ENCODE measurements around the gene RGS21.
A peak's percentile ranks its signal among the peaks of the same experiment; 100 is the strongest.
"Not testable (repeated sequence)": the region's sequence is repeated elsewhere in the genome, so short reads cannot be mapped to it uniquely, and the experiment has no call there.

RGS21 gene, protein sequence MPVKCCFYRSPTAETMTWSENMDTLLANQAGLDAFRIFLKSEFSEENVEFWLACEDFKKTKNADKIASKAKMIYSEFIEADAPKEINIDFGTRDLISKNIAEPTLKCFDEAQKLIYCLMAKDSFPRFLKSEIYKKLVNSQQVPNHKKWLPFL

DNA sequence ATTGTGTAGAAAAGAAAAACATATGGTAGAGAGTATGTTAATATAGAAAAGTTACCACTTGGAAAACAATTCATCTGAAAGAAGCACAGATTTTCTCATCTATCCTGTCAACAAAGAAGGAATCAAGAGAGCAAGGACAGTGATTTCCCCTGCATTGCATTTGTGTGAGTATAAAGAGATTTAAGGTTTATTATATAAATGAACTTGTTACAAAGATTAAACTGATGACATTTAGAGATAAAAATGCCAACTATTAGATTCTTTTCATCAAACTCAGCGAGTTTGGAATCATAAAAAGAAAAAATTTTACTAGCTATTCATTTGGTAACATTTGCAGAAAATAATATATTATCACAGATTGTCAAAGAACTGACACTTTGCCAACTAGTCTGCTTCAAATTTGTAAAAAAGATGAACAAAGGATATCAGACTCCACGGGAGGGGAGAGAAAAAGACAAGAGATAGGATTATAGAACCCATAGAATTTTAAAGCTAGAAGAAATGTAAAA is at the start of gene RGS21:
TSS of gene RGS21 (plus strand) at position 51 of the 509 bp plus-strand sequence. CDS start 26,045 bp downstream, outside the sequence.
- no peak for DNase-seq (ENCODE audit: low spot score)

DNA sequence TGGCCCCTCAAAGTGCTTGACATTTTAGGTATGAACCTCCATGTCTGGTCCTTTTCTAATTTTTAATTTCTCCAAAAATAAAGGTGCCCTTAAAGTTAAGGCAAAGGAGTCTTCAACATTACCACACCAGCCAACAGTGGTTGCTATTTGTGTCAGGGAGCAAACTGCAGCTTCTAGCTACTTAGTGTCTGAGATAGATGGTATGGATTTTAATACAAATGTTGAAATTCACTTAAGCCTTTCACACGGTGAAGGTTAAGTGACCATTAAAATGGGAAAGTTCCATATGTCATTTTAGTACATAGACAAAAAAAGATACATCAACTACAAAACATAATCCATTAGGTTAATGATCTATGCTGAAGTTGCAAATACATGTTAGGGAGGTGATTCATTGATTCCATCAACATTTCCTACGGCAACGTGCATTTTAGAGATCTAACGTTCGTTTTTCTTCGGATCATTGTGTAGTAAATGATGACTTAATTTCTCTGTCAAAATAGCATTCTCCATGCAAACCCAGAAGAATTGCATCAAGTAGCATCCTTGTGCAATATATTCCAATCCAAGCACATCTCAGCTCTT is 48.2 kb upstream of the RGS21 start:
- no peak for DNase-seq (ENCODE audit: low spot score)

DNA sequence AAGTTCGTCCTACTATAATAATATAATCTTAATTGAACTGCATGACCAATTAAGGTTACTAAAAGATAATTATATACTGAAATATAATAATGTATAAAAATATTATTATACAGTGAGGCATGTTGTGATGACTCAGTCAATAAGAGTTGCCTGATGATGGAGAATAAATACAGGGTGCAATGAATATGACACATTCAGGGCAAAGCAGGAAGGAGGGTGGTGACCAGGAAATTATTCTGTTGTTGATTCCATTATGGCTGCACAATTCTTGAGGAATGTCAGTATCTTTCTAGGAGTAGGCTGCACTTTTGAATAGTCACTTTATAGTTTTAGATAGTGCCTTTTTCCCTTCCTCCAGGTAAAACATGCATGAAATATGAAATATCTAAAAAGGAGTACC is 46.4 kb upstream of the RGS21 start:
- no peak for DNase-seq (ENCODE audit: low spot score)

DNA sequence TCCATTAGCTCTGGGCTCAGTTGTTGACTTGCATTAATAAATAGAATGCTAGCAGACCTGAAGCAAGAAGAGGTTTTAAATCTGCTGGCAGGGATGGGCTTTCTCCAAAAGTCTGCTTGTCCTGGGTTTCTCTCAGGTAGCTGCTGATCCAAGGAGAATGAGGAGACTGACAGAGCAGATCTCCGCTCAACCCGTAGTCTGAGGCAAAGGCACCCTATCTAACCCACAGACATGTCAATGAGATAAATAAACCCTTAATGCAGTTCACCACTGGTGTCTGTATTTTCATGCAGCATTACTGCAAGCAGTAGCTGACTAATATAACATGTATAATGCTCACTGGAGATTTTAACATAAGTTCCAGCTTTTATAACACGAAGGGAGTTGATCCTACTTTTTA is 44.1 kb upstream of the RGS21 start:
- no peak for DNase-seq (ENCODE audit: low spot score)

DNA sequence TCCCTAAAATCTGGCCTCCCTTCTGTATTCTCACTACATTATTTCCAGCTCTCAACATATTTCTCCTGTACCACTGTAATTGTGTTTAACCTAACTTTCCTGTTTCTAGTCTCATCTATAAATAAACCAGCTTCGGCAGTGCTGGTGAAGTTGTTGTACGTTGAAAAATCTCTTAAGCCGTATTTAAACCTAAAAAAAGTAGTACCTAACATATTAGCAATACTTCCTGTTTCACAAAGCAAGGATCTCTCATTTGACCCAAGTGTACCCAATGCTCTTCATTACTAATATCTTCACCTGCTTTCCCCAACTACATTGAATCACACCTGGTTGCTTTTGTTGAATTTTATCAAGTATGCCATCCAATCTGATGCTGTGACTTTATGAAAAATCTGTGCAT is 42.2 kb upstream of the RGS21 start:
- DNase-seq (ENCODE audit: low spot score), result no peak

DNA sequence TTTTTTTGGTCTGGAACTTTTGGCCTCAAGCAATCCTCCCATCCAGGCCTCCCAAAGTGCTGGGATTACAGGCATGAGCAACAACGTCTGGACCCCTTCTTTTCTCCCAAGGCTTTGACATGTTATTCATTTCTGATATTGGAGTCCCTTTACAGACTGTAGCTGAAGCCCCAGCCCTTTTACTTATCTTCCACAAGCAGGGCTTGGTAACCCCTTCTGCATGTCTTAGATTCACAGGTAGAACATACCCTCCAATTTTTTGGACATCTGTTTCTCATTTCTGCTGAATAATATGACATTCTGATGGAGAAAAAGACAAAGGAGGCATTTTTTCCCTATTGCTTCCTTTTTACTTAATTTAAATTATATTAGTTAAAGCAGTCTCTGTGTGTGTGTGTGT is 39.2 kb upstream of the RGS21 start:
- no peak for DNase-seq (ENCODE audit: low spot score)

DNA sequence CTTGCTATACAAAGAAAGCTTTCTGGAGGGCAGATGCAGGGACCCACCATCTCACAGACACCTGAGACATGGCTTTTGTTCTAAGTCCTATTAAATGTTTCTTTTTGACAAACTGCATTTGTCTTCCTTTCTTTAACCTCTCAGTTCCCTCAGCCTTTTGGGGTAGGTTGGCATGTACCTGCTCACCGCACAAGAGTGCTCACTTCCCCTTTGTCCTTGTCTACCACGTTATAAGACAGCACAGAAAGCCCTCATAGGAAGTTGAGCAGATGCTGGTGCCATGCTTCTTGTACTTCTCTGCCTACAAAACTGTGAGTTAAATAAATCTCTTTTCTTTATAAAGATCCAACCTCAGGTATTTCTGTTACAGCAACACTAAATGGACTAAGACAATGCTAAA is 31.9 kb upstream of the RGS21 start:
- DNase-seq (ENCODE audit: low spot score), result no peak

DNA sequence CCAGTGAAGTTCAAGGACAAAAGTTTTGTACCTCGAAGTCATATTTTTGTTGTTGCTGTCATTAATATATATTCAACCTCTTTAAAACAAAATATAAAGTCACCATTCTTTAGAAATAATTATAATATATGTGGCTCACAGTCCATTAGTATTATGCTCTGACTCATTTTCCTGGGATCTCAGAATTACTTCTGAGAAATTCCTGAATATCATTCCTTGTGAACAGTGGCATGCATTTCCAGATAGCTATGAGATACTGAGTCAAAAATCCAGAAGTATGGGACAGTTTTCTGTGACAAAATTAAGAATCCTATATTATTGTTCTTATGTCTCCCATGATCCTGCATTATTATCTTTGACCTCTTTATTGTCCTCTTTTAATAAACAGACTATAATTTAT is 13.8 kb upstream of the RGS21 start:
- DNase-seq (ENCODE audit: low spot score), result no peak

DNA sequence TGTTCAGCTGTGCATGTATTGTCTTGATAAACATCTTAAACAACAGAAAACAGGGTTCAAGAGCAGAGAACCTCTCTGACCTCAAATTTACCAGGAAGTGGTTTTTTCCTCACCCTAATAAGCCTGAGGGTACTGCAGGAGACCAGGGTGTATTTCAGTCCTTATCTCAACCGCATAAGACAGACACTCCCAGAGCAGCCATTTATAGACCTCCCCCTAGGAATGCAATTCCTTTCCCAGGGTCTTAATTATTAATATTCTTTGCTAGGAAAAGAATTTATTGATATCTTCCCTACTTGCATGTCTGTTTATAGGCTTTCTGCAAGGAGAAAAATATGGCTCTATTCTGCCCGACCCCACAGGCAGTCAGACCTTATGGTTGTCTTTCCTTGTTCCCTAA is 8.5 kb upstream of the RGS21 start:
- not testable (repeated sequence) for DNase-seq (ENCODE audit: low spot score)

DNA sequence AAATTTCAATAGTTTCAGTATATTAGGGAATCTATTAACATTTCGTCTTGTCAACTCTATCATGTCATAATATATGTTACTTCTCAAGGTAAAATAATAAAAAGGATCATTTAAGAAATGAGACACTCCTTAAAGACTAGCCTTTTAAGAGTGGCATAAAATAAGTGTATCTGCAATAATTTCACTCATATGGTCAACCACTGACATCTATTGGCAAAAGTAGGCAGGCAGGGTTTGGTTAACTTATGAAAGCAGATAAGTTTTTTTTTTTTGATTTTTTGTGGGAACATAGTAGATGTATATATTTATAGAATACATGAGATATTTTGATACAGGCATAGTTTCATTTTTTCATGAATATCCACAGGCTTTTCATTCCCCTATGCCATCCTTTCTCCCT is 5.5 kb upstream of the RGS21 start:
- DNase-seq (ENCODE audit: low spot score), result peak; percentile 8

DNA sequence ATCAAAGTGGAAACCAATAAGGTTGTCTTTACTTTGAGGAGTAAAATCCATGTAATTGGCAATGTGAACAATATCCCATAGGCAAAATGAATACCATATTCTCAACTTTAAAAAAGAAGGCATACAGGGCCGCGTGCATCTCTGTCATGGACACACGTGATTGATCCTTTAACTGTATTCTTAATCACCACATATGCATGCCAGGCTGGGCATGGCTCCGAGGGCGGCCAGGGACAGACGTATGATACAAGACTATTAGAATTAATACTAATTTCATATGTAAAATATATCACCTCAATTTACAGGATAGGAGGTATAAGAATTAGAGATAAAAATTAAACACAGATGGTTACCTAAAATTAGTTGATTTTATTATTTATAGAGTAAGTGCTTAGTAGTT is 11.2 kb downstream of the RGS21 start:
- DNase-seq (ENCODE audit: low spot score), result no peak

DNA sequence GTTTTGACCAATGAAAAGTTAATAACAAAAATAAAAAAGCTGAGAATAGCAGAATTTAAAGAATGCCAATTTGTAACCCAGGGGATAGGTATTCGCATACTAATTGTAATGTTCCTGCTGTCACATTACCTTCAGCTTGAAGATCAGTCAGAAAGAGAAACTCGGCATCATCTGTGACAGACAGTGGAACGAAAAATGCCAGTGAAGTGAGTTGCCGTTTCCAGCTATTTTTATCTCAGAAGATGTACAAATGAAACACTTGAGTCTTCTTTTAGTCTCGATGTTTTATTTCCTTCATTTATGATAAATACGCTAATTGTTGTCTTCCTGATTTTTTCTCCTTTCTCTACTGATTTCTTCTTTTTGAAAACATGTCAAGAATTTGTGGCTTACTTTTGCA is 26.1 kb downstream of the RGS21 start:
- DNase-seq (ENCODE audit: low spot score), result no peak

DNA sequence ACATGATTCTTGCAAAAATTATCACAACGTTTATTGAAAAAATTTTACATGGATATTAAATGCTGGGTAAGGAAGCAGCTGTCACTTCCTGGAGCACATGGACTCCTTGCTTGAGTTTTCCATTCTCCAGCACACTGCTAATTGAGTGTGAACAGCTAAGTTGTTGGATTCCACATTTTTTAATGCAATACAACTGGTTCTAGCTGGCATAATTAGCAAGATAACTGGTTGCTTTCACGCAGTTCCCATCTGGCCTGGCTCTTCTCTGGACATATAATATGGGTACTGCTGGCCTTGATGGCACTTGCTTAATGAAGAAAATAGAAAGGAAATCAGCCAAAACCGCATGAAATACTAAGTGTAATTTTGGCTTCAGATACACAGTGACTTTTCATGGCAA is 26.6 kb downstream of the RGS21 start:
- DNase-seq (ENCODE audit: low spot score), result no peak

DNA sequence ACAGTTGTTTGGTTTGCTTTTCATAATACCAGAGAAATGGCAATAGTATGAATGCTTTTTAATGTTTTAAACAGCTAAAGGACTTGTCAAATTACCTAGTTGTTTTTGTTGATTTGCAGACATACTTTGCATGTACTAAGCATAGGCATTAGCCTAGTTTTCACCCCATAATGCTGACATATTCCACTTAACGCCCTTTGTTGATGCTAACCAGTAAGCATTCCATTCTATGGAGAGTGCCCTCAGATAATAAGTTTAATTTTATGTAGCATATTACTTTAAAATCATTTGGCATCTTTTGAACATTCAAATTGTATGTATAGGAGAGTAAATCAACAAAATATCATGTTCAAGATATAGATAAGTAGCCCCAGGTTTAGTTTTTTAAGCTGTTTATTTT is 32.5 kb downstream of the RGS21 start:
- DNase-seq (ENCODE audit: low spot score), result no peak

DNA sequence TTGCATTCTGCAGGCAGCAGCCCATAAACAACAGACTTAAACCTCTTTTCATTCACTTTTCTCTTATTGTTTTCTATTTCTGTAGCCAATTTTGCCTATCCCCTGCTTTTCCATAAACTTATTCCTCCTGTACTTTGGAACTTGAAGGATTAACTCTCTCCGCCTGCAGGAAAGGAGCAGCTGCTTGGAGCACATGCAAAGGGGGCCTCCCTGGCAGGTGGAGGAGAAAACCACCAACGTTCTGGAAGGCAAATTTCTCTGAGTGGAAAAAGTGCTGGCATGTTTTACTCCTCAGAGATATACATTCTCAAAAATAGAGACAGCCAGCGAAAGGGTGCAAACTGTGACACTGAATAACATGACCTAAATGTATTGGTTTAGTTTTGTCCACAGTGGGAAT is 33.6 kb downstream of the RGS21 start:
- DNase-seq (ENCODE audit: low spot score), result no peak

DNA sequence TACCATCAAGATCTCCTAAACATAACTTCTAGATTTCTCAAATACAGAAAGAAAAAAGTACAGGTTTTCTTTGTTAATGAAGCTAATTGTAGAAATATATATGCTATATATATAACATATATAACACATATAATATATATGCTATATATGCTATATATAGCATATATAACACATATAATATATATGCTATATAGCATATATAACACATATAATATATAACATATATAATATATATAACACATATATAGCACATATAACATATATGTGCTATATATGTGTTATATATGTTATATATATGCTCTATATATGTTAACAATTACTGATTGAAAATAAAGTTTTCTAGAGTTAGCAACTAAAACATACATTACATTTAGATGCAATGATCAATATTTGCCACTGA is 34.8 kb downstream of the RGS21 start:
- no peak for DNase-seq (ENCODE audit: low spot score)

DNA sequence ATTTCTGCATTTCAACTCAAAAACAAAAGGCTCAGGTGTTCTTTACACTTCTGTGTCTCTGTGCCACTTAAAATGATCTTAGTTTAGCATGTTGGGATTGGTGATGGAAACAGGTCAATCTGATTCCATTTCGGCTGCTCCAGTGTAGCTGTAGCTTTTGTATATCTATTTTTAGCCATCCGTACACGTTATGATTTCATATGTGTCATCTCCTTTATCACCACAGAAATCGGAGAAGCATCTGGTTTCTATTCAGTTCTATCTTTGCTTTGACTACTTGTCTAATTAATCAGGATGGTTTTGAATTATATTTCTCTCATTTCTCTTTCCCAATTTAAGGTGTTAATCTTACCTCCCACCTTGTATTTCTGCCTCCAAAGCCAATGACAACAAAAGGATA is 41.1 kb downstream of the RGS21 start:
- no peak for DNase-seq (ENCODE audit: low spot score)

DNA sequence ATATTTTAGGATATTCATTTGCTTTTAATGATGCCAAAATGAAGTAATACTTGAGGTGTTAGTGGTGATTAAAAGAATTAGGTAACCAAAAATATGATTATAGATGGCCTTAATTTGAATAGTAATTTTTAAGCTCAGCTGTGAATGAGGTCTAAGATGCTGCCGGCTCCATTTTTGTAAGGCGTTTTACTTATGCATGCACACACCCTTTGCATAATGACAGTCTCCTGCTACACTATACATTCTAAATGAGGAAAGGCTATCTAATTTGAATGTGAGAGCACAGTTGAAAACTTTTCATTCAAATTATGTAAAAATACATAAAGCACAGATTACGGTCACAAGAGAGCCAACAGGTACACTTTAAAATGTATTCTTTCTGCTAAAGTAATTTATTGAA is 41.6 kb downstream of the RGS21 start:
- no peak for DNase-seq (ENCODE audit: low spot score)

DNA sequence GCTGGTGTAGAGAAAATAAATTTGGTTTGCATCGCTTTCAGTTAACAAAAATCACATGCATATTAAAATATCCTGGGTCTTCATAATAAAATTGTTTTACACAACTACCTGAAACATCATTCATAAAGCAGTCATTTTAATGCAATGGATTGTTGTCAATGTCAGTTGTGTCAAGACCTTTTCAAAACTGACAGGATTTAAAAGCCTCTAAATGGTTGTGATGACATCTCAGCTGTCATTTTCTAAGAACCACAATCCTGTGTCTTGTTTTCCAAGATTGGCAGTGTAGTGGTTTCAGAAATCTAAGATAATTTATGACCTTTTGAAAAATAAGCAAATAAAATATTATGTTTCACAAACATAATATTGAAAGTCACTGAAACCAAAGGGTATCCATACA is 42.0 kb downstream of the RGS21 start:
- DNase-seq (ENCODE audit: low spot score), result no peak

DNA sequence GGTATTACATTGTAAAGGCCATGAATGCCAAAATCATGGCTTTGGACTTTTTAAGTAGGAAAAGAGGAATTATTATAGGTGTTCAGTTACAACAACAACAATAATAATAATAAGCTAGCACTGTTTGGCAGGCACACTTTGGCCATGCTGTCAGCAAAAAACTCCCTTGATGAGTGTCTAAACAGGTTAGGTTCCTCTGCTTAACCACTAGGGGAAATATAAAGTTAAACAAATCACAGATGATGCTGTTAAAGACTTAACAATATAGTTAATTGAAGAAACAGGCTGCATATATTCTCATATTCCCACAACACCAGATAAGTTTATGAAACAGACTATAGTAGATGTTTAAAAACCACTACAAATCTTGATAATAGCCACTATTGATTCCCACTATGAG is 46.4 kb downstream of the RGS21 start:
- DNase-seq (ENCODE audit: low spot score), result no peak

DNA sequence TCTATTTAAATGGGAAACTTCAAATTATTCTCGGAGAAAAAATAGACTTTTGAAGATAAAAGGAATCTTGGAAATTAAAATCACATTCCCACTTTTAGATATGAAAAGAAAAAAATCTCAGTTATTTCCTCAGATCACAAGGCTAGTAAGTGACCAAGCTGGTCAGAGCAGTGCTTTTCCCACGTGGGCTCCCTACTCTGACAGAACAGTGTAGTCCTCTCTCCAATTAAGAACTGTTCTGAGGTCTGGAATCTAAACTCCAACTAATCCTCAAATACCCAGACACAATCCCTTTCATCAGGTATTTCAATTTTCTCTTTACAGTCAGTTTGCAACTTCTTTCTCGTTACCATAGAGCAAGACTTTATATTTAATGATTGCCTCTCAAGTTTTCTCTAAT is 50.6 kb downstream of the RGS21 start:
- no peak for DNase-seq (ENCODE audit: low spot score)

DNA sequence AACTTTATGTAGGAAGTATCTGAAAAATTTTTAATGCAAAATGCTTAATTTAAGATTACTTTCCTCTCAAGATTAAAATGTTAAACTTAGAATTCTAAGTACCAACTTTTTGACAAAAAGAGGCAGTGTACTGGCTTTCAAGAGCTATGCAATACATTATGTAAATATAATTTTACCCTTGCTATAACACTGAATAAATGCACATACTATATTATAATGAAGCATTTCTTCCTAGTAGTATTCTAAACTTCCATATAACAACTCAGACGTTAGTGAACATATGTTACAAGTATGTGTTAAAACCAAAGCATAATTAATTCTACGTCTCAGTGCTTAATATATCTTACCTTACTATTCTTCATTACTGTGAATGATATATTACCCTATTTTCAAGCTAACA is 58.5 kb downstream of the RGS21 start:
- DNase-seq (ENCODE audit: low spot score), result no peak

DNA sequence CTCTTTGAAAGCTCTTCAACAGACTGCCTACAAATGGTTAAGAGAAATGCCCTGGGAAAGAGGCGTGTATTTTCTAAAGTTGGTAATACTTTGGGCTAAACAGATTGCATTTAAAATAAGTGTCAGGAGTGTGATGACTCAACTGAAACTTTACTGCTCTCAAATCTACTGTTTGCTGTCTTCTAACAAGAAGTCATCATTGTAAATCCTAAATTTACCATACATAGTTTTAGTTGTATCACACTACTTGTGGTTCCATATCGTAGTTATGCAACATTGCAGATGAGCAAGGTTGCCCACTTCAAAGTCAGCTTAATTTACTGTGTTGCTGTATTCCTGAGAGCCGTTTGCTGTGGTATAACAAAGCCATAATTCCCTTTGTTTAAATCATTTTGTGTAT is 59.6 kb downstream of the RGS21 start:
- no peak for DNase-seq (ENCODE audit: low spot score)

DNA sequence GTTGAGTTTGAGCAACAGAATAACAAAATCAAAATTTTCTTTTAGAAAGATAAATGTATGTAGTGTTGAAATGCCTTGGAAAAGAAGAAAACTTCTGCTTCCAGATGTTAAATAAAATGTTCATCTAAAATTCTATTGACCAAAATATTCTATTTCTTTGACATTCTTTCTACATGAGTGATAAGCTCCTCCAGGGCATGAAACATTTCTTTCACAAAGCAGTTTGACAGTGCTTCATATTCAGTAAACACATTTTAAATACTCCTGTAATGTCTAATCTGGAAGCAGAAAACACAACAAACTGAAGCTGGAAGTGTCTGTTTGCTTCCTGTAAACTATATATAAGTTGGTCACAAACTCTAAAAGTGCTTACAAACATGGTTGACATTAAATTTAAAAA is 61.5 kb downstream of the RGS21 start:
- DNase-seq (ENCODE audit: low spot score), result no peak

All from LoVo (cell line).